Subcutaneous abdominal adipose tissue (tissue), 5 donors: ENCODE data around the gene GLIS2.

Source experiments
- H3K27ac ChIP-seq: one replicate; pipeline ENCODE4 v1.7.0; 2013; ENCODE audit warnings: low read depth, mild to moderate bottlenecking, inconsistent platforms, low read length, moderate library complexity
- H3K27me3 ChIP-seq, 5 donors: one replicate each; pipeline ENCODE4 v1.7.0; 2013; ENCODE audit warnings: low read length in 5 of 5, inconsistent platforms in 1 of 5; ENCODE audit not compliant: control insufficient read depth in 5 of 5, insufficient read depth in 4 of 5
- H3K36me3 ChIP-seq, 5 donors: one replicate each; pipeline ENCODE4 v1.7.0; 2013; ENCODE audit warnings: low read length in 5 of 5; ENCODE audit not compliant: control insufficient read depth in 5 of 5, insufficient read depth in 5 of 5
- H3K4me1 ChIP-seq, 5 donors: one replicate each; pipeline ENCODE4 v1.7.0; 2013; ENCODE audit warnings: low read length in 5 of 5, mild to moderate bottlenecking in 3 of 5, moderate library complexity in 1 of 5; ENCODE audit not compliant: control insufficient read depth in 5 of 5, insufficient read depth in 5 of 5
- H3K4me3 ChIP-seq, 5 donors: one replicate each; pipeline ENCODE4 v1.7.0; 2013; ENCODE audit warnings: low read length in 5 of 5, low read depth in 1 of 5
- H3K9ac ChIP-seq, 5 donors: one replicate each; pipeline ENCODE4 v1.7.0; 2013; ENCODE audit warnings: low read length in 5 of 5, mild to moderate bottlenecking in 4 of 5, moderate library complexity in 3 of 5
- H3K9me3 ChIP-seq, 5 donors: one replicate each; pipeline ENCODE4 v1.7.0; 2013; ENCODE audit warnings: low read length in 5 of 5; ENCODE audit not compliant: control insufficient read depth in 5 of 5
- donor health status: healthy.
- donor health status: healthy.
- donor health status: healthy.
- donor health status: healthy.
- donor health status: healthy.

Gene GLIS2

GRCh38 chr16:4313563-4314531, 2.0 kb upstream of the GLIS2 start:
- Histone ChIP-seq H3K9me3 (no peaks in the 10 kb centered on the region), H3K27me3 (peaks cover 2 to 16% (median 6%) of the 10 kb centered on the region in 5 donors), H3K36me3 (no peaks in the 10 kb centered on the region), H3K27ac (no peak overlapping the region), H3K4me3 (no peak overlapping the region), H3K9ac (no peak overlapping the region), H3K4me1 (peaks cover 0 to 41% (median 37%) of the 10 kb centered on the region in 5 donors)

- Histone ChIP-seq H3K36me3 (no peaks in the 10 kb centered on the region), H3K4me3 (peak overlapping the region in 4 of 5 donors; percentile 26 to 68 (median 60)), H3K27ac (peak overlapping the region; percentile 57), H3K9me3 (no peaks in the 10 kb centered on the region), H3K9ac (peak overlapping the region in 4 of 5 donors; percentile 1 to 74 (median 40)), H3K27me3 (peaks cover 3 to 20% (median 6%) of the 10 kb centered on the region in 5 donors), H3K4me1 (peaks cover 2 to 49% (median 44%) of the 10 kb centered on the region in 5 donors)
Measured at GRCh38 chr16:4314532-4315185, 1.2 kb upstream of the GLIS2 start.

GRCh38 chr16:4316108-4316863, 419 bp downstream of the GLIS2 start:
- H3K36me3 ChIP-seq, result no peaks in the 10 kb centered on the region
- no peaks in the 10 kb centered on the region for H3K9me3 ChIP-seq
- peak overlapping the region in 4 of 5 donors; percentile 63 to 66 (median 66) for H3K9ac ChIP-seq
- peak overlapping the region; percentile 82 for H3K27ac ChIP-seq
- peaks cover 3 to 20% (median 6%) of the 10 kb centered on the region in 5 donors for H3K27me3 ChIP-seq
- peaks cover 5 to 65% (median 58%) of the 10 kb centered on the region in 5 donors for H3K4me1 ChIP-seq
- H3K4me3 ChIP-seq, result peak overlapping the region in 4 of 5 donors; percentile 62 to 71 (median 66)

DNA sequence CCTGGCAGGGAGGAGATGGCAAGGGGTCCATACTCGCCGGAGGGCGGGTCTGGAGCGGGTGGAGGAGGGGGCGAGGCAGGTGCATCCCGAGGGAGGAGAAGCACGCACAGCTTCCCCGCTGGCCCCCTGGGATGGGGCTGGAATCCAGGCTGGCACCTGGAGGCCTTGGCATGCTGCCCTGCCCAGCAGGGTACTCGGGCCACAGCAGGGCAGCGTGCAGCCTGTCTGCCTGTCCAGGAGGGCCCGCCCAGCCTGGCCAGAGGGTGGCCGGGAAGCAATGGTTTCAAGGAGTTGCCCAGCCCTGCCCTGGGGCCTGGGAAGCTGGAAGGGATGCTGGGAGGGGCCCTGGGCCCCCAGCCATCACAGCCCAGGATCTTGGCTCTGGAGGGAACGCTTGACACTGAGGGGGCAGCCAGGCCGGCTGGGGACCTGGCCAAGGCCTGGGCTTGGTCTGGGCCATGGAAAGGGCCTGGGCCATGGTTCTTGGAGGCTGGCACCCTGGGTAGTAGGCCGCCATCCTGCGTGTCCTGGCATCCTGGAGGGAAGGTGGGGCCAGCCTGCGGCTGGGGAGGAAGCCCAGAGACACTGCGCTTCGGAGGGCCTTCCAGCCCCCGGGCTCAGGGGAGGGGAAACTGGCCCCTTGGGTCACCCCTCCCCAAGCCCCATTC, 1.1 kb downstream of the GLIS2 start:
- Histone ChIP-seq H3K9me3 (no peaks in the 10 kb centered on the region), H3K4me3 (peak overlapping the region in 4 of 5 donors; percentile 62 to 71 (median 66)), H3K36me3 (no peaks in the 10 kb centered on the region), H3K27me3 (peaks cover 3 to 20% (median 6%) of the 10 kb centered on the region in 5 donors), H3K27ac (peak overlapping the region; percentile 82), H3K4me1 (peaks cover 5 to 72% (median 63%) of the 10 kb centered on the region in 5 donors), H3K9ac (peak overlapping the region in 4 of 5 donors; percentile 63 to 66 (median 66))

GRCh38 chr16:4317532-4318450, 1.9 kb downstream of the GLIS2 start:
- H3K9me3 ChIP-seq, result no peaks in the 10 kb centered on the region
- peak overlapping the region in 3 of 5 donors; percentile 62 to 71 (median 65) for H3K4me3 ChIP-seq
- H3K9ac ChIP-seq, result peak overlapping the region in 4 of 5 donors; percentile 16 to 66 (median 64)
- peaks cover 3 to 20% (median 6%) of the 10 kb centered on the region in 5 donors for H3K27me3 ChIP-seq
- H3K27ac ChIP-seq, result peak overlapping the region; percentile 82
- H3K36me3 ChIP-seq, result no peaks in the 10 kb centered on the region
- H3K4me1 ChIP-seq, result peaks cover 5 to 76% (median 68%) of the 10 kb centered on the region in 5 donors

- Histone ChIP-seq H3K4me1 (peaks cover 5 to 83% (median 73%) of the 10 kb centered on the region in 5 donors), H3K4me3 (peak overlapping the region in 1 of 5 donors; percentile 2), H3K9me3 (no peaks in the 10 kb centered on the region), H3K27ac (peak overlapping the region; percentile 82), H3K9ac (peak overlapping the region in 3 of 5 donors; percentile 7 to 47 (median 16)), H3K27me3 (peaks cover 3 to 20% (median 6%) of the 10 kb centered on the region in 5 donors), H3K36me3 (no peaks in the 10 kb centered on the region)
Measured at GRCh38 chr16:4318451-4318910, 2.6 kb downstream of the GLIS2 start.

- Histone ChIP-seq H3K9me3 (no peaks in the 10 kb centered on the region), H3K4me3 (no peak overlapping the region), H3K27ac (peak overlapping the region; percentile 82), H3K36me3 (no peaks in the 10 kb centered on the region), H3K27me3 (peaks cover 3 to 19% (median 6%) of the 10 kb centered on the region in 5 donors), H3K4me1 (peaks cover 7 to 83% (median 74%) of the 10 kb centered on the region in 5 donors), H3K9ac (no peak overlapping the region)
Measured at GRCh38 chr16:4318967-4319366, 3.1 kb downstream of the GLIS2 start.
